ENCODE data around the gene ANKRD44.
A peak's percentile ranks its signal among the peaks of the same experiment; 100 is the strongest.
"Not testable (repeated sequence)": the region's sequence is repeated elsewhere in the genome, so short reads cannot be mapped to it uniquely, and the experiment has no call there.

Gene ANKRD44

GRCh38 chr2:197011021-197011417 lies 299.6 kb downstream of the ANKRD44 start:
- no peak for DNase-seq

- no peak for DNase-seq
These were observed 300.2 kb downstream of the ANKRD44 start for GRCh38 chr2:197010200-197011020.

DNA sequence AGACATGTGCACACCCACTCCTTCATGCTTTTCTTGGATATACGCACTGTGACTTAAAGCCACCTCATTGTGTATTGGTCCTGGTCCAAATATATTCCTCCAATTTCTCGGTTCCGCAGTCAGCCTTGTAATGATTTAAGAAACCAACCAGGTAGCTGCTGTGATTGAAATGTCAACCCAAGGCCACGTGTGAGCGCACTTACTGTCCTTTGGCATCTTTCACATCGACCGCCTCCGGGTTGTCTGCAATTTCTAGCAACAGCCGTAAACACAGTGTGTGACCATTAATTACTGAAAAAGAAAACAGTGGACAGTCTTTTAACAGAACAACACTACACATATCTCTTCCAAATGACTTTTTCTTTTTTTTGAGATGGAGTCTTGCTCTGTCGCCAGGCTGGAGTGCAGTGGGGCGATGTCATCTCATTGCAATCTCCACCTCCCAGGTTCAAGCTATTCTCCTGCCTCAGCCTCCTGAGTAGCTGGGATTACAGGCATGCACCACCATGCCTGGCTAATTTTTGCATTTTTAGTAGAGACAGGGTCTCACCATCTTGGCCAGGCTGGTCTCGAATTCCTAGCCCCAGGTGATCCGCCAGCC lies 301.7 kb downstream of the ANKRD44 start:
- not testable (repeated sequence) for DNase-seq

- DNase-seq, result no peak
These were observed 302.6 kb downstream of the ANKRD44 start for GRCh38 chr2:197007716-197008628.

- no peak for DNase-seq
These were observed 308.7 kb downstream of the ANKRD44 start for GRCh38 chr2:197001921-197002320.

- DNase-seq, result no peak
These were observed 314.7 kb downstream of the ANKRD44 start for GRCh38 chr2:196995757-196996314.

DNA sequence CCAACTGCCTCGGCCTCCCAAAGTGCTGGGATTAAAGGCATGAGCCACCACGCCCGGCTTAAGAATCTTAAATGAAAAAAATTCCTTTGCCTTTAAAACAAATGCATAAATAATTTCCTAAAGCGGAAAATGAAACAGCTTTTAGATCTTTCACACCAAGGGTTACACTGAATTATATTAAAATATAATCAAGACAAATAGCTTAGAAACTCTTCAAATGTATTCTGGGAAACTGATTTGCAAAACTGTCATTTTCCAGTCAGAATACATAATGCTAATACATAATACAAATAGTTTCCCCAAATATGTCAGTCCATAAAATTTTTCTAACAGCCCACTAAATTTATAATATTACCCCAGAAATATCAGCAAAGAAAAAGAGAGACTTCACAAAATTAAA lies 315.8 kb downstream of the ANKRD44 start:
- no peak for DNase-seq

GRCh38 chr2:196993617-196994016 lies 317.0 kb downstream of the ANKRD44 start:
- DNase-seq, result no peak

DNA sequence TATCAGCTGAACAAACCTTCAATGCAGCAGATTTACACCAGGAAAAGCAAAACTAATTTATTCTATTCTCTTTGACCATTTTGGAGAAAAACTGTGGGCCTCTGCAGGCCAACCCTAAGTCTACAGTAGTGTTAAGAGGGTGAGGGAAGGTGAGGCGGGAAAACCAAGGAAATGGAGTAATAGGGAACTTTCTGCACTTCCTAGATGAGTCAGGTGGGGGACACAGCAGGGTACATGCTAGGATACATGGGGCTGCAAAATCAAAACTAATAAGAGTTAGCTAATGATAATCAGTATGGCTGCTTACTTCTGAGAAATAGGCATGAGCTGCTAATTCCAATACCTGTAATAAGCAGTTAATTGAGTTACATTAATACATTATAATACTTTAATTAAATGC lies 318.1 kb downstream of the ANKRD44 start:
- no peak for DNase-seq

DNA sequence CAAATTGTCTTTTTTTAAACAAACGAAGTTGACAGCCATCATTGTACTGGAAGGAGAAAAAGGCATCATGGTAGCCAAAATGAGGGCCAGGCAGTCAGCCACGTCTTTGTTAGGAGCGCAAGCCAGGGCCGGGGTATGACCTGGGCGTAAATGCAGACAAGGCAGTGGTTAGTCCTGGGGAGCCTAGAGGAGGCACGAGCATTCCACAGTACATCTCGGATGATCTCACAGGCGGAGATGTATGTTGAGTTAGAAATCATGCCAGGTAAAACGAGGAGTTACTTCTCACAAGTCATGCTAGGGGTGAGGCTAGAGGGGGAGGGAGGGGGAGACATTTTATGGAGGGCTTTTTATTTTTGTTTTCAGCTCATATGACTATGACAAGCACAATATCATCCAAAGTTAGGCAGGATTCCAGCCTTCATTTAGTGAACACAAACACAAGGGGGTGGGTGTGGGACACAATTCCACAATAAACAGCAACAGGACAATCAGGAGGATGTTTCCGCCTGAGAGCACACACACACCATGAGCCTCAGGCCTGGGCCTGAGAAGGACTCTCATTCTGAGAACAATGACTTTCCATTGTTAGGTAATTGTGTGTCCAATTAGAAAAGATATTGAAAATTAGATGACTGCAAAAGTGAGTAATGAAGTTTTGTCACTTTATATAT lies 319.7 kb downstream of the ANKRD44 start:
- DNase-seq, result peak; percentile 32 to 59

DNA sequence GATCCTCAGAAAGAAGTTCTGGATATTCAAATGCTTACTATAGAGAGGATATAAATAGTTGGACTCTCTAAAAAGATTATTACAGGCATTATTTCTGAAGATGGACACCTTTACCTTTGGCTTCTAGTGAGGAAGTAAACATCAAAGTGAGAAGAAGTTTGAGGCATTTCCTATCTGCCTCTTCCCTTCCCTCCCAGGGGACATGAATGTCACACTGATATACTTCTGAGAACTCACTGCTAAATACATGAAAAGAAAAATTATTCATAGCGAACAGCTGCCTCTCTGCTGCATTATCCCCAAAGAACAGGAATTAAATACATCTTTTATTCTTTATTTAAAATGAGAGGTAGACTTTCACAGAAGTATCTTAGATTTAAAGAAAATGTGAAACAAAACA lies 320.5 kb downstream of the ANKRD44 start:
- DNase-seq, result no peak

GRCh38 chr2:196989496-196989895 lies 321.1 kb downstream of the ANKRD44 start:
- no peak for DNase-seq

DNA sequence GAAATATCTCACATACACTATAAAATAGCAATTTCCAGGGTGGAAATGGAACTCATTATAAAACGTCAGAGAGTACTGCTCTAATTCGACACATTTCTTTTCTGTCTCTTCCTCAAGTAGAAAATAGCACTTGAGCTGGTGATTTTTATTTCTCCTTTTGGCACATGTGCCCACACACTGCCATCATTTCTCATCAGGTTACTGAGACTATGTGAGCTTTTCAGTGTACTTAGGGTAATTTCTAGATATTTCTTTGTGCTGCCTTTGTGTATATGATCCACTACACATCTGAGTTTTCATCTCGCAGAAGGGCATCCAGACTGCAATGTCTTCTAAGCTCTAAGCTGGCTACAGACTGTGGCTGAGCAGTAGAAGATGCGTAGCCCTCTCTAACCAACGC lies 321.9 kb downstream of the ANKRD44 start:
- peak in 1 of 2 experiments; percentile 19 for DNase-seq

DNA sequence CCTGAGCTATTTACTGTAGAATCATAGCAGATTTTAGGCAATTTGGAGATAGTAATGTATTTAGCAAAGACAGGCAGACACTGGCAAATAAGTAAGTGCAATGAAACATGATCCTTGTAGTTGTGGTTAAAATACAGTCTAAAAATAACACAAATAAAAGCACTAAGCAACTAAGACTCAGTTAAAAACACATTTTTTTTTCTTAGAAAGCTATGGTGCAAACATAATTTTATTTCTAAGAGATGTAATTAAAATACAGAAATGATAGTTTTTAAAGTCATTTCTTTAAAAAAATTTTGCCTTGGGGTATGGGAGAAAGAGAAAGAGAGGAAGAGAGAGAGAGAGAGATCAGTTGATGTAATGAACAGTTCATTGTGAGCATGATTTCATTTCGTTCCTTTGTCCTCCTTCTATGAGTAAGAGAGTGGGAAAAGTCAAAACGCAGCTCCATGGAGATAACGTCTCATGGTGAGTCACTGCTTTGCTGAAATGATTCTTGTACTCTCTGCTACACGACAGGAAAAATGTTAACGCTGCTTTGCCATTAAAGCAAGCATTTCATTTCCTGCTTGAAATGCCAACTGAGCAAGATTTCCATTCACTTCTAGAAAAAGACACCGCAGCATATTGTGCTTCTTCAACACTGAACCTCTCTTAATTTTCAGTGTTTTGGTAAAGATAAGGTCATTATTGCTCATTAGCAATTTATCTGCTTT lies 322.8 kb downstream of the ANKRD44 start:
- peak; percentile 12 to 65 for DNase-seq

GRCh38 chr2:196987298-196987648 lies 323.3 kb downstream of the ANKRD44 start:
- no peak for DNase-seq

DNA sequence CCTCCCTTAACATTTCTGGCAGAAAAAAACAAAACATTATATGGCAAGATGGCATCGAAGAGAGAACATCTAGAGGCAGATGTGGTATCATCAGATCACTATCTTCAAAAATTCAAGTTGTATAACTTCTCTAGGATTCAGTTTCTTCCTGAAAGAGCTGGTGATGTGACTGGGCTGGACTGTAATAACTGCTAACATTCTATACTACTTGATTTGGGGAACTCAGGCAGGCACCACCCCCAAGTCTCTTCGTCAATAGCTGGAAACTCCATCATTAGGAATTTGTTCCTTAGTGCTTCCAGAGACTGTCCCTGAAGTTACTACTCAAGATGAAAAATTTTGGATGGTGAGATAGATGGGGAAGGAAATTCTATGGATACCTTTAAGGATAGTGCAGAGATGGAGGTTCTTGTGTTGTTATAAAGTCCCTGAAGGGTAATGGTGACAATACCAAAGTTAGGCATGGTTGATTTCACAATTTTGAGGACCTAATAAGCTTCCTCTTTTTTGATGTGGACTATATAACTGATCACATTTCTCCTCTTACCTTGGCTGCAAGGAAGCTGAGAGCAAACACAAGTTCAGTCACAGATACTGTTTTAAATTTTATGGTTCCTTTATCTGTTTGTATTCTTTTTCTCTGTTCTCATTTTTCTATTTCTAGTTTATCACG lies 324.9 kb downstream of the ANKRD44 start:
- DNase-seq, result no peak

- DNase-seq, result no peak
These were observed 325.7 kb downstream of the ANKRD44 start for GRCh38 chr2:196984903-196985302.

DNA sequence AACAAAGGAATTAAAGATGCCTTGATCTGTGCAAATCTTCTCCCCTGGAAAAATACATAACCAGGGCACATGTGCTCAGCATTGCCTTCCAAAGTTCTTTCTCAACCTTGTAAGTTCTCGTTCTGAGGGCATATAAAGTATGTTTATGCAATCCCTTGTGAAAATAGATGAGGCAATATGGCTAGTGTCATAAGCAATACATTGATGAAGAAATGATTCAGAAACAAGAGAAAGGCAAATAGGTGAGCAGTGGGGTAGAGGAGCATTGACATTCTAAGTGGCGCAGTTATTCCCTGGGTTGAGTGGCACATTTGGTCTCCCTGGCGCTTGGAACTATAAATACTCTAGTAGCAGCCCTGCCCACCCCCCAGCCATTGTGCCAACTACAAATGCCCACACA lies 326.6 kb downstream of the ANKRD44 start:
- DNase-seq, result no peak

GRCh38 chr2:196980473-196980872 lies 330.1 kb downstream of the ANKRD44 start:
- DNase-seq, result peak in 1 of 2 experiments; percentile 43

GRCh38 chr2:196980001-196980400 lies 330.6 kb downstream of the ANKRD44 start:
- DNase-seq, result peak in 1 of 2 experiments; percentile 38

DNA sequence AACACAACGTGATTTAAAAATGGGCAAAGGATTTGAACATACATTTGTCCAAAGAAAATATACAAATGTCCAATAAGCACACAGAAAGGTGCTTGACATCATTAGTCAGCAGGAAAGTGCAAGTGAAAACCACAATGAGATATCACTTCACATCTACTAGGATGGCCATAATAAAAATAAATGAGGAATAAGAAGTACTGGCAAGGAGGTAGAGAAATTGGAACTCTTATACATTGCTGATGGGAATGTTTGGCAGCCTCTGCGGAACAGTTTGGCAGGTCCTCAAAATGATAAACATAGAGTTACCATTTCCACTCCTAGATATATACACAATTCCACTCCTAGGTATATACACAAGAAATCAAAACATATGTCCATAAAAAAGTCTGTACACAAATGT lies 333.1 kb downstream of the ANKRD44 start:
- no peak for DNase-seq

Measured in NCI-H2081 (cell line).